Measurements from ENCODE around the gene HS1BP3. TPM values are rescaled to one million over a fixed set of nuclear protein-coding genes. Genes with fewer than 3 reads are reported as not detected.

Gene HS1BP3
- total and polyA plus RNA-seq, 7 experiments from 2014 or later, result 12.0 to 19.0 (median 17.3) TPM

DNA sequence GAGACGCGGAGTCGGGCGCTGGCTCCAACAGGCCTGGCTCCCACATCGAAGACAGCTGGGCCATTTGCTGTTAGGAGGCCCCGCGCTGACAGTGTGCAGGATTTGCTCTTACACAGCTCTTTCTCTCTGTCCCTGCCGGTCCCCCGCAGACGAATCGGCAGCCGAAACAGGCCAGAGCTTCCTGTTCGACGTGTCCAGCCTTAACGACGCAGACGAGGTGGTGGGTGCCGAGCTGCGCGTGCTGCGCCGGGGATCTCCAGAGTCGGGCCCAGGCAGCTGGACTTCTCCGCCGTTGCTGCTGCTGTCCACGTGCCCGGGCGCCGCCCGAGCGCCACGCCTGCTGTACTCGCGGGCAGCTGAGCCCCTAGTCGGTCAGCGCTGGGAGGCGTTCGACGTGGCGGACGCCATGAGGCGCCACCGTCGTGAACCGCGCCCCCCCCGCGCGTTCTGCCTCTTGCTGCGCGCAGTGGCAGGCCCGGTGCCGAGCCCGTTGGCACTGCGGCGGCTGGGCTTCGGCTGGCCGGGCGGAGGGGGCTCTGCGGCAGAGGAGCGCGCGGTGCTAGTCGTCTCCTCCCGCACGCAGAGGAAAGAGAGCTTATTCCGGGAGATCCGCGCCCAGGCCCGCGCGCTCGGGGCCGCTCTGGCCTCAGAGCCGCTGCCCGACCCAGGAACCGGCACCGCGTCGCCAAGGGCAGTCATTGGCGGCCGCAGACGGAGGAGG lies 19.6 kb upstream of the HS1BP3 start:
- ATAC-seq (no peak), DNase-seq (no peak)
- peaks cover 24 to 69% (median 38%) of the 10 kb centered on the region in 5 donors for H3K27me3 Mint-ChIP-seq
- ChIA-PET CTCF (no interaction called here), POLR2A (no interaction called here)
- peak overlapping the region in 2 of 10 donors; percentile 20 to 33 for H3K4me3 Mint-ChIP-seq
- no peaks in the 10 kb centered on the region for H3K36me3 Mint-ChIP-seq
- peaks cover 3 to 26% (median 11%) of the 10 kb centered on the region in 7 donors for H3K4me1 Mint-ChIP-seq
- no peak overlapping the region for H3K27ac Mint-ChIP-seq
- peaks cover 3 to 19% of the 10 kb centered on the region in 2 donors for H3K27me3 ChIP-seq (ENCODE audit: control insufficient read depth in 2 of 2, insufficient read depth in 2 of 2, low read length in 2 of 2)
- no peak overlapping the region for H3K27ac ChIP-seq (ENCODE audit: low read depth, low read length)
- peaks cover 0 to 6% of the 10 kb centered on the region in 2 donors for H3K4me1 ChIP-seq (ENCODE audit: control insufficient read depth in 2 of 2, insufficient read depth in 2 of 2, low read length in 2 of 2)
- intact Hi-C loops (cut with micrococcal nuclease), result no loop called here
- no peaks in the 10 kb centered on the region for H3K9me3 ChIP-seq (ENCODE audit: control insufficient read depth in 2 of 3, low read length in 3 of 3)
- peaks cover 0 to 3% (median 0%) of the 10 kb centered on the region in 11 donors for H3K9me3 Mint-ChIP-seq
- H3K4me3 ChIP-seq (ENCODE audit: low read length), result no peak overlapping the region
- no peaks in the 10 kb centered on the region for H3K36me3 ChIP-seq (ENCODE audit: control insufficient read depth in 2 of 3, insufficient read depth in 3 of 3, low read length in 3 of 3)

DNA sequence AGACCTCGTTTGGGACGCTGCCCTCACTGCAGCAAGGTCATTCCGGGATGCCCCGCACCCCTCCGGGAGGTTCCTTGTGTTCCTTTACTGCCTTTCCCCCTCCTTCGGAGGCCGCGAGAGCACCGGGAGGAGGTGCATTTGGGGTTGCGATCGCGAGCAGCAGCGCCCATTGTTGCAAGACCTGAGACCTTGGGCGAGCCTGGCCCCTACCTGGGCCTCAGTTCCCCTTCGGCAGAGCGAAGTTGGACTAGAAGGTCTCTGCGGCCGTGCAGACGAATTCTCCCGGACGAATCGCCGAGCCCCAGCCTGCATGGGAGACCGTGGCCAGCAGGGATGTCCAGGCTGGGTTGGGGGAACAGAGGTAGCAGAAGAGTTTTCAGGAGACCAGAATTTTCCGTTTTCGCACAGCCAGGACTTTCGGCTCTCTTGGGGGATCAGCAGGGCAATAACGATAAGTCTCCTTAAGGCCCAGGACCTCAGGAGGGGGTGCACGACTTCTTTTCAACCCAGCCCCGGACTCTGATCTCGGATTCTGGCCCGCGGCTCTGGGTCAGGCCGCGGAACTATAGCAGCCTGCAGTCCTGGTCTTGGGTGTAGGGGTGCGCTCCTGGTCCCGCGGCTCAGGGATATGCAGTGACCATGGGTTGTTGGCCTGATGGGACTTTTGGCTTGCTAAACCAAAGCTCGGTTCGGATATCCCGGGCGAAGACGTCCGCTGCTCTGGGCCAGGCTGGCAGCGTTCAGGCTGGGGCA lies 18.8 kb upstream of the HS1BP3 start:
- no peaks in the 10 kb centered on the region for H3K36me3 Mint-ChIP-seq
- DNase-seq (no peak), ATAC-seq (no peak)
- H3K27me3 Mint-ChIP-seq, result peaks cover 31 to 72% (median 45%) of the 10 kb centered on the region in 5 donors
- Histone ChIP-seq H3K27me3 (ENCODE audit: control insufficient read depth in 2 of 2, insufficient read depth in 2 of 2, low read length in 2 of 2) (peaks cover 3 to 19% of the 10 kb centered on the region in 2 donors), H3K4me3 (ENCODE audit: low read length) (no peak overlapping the region), H3K4me1 (ENCODE audit: control insufficient read depth in 2 of 2, insufficient read depth in 2 of 2, low read length in 2 of 2) (peaks cover 0 to 6% of the 10 kb centered on the region in 2 donors), H3K27ac (ENCODE audit: low read depth, low read length) (no peak overlapping the region), H3K36me3 (ENCODE audit: control insufficient read depth in 2 of 3, insufficient read depth in 3 of 3, low read length in 3 of 3) (no peaks in the 10 kb centered on the region), H3K9me3 (ENCODE audit: control insufficient read depth in 2 of 3, low read length in 3 of 3) (no peaks in the 10 kb centered on the region)
- ChIA-PET POLR2A (no interaction called here), CTCF (interaction anchor here (0.7 kb wide), 1 partner anchor 22 kb away, joined by 5 read pairs; no protein-coding TSS in a partner anchor)
- peaks cover 0 to 3% (median 0%) of the 10 kb centered on the region in 11 donors for H3K9me3 Mint-ChIP-seq
- intact Hi-C loops (cut with micrococcal nuclease), result loop anchor here in 1 of 2 donors (5.0 to 10.0 kb wide), 2 partner anchors 153 to 645 kb away; partner anchors contain the start of gene LDAH
- peak overlapping the region in 4 of 10 donors; percentile 24 to 32 (median 30) for H3K4me3 Mint-ChIP-seq
- H3K4me1 Mint-ChIP-seq, result peaks cover 6 to 33% (median 15%) of the 10 kb centered on the region in 7 donors
- H3K27ac Mint-ChIP-seq, result no peak overlapping the region

DNA sequence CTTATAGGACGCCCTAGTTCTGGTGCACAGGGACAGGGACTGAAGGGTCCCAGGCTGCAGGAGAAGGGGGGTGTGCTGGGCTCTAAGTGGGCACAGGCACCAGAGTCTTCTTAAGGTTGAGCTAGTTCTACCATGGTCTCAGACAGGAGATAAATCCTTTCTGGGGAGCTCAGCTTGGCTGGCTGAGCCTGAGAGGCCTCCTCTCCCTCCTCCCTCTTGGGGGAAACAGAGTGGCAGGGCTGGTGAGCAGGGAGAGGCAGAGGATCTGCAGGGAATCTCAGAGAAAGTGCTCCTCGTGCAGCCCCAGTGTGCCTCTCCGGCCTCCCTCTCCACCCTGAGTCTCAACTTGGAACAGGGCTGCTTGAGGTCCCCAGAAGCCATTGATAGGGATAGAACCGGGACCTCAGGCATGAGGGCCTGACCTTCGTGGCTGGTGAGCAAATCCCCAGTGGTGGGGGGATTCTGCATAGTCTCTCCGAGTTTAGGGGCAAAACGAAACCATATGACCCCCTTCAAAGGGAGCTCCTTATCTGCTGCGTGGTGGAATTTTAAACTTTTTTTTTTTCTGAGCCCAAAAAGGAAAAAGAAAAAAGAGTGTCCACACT lies 18.1 kb upstream of the HS1BP3 start:
- Histone ChIP-seq H3K4me1 (ENCODE audit: control insufficient read depth in 2 of 2, insufficient read depth in 2 of 2, low read length in 2 of 2) (peaks cover 0 to 6% of the 10 kb centered on the region in 2 donors), H3K27me3 (ENCODE audit: control insufficient read depth in 2 of 2, insufficient read depth in 2 of 2, low read length in 2 of 2) (peaks cover 3 to 19% of the 10 kb centered on the region in 2 donors), H3K9me3 (ENCODE audit: control insufficient read depth in 2 of 3, low read length in 3 of 3) (no peaks in the 10 kb centered on the region), H3K27ac (ENCODE audit: low read depth, low read length) (no peak overlapping the region), H3K4me3 (ENCODE audit: low read length) (no peak overlapping the region), H3K36me3 (ENCODE audit: control insufficient read depth in 2 of 3, insufficient read depth in 3 of 3, low read length in 3 of 3) (no peaks in the 10 kb centered on the region)
- POLR2A ChIA-PET, result no interaction called here
- CTCF ChIA-PET, result interaction anchor here (0.7 kb wide), 1 partner anchor 21 kb away, joined by 5 read pairs; no protein-coding TSS in a partner anchor
- Mint-ChIP-seq H3K4me3 (peak overlapping the region in 5 of 10 donors; percentile 12 to 42 (median 30)), H3K27me3 (peaks cover 39 to 76% (median 53%) of the 10 kb centered on the region in 5 donors), H3K27ac (no peak overlapping the region), H3K36me3 (no peaks in the 10 kb centered on the region), H3K9me3 (peaks cover 0 to 3% (median 0%) of the 10 kb centered on the region in 11 donors), H3K4me1 (peaks cover 6 to 34% (median 15%) of the 10 kb centered on the region in 7 donors)
- ATAC-seq (no peak), DNase-seq (no peak)
- intact Hi-C loops (cut with micrococcal nuclease), result loop anchor here in 1 of 2 donors (5.0 to 10.0 kb wide), 2 partner anchors 153 to 646 kb away; partner anchors contain the start of gene LDAH

DNA sequence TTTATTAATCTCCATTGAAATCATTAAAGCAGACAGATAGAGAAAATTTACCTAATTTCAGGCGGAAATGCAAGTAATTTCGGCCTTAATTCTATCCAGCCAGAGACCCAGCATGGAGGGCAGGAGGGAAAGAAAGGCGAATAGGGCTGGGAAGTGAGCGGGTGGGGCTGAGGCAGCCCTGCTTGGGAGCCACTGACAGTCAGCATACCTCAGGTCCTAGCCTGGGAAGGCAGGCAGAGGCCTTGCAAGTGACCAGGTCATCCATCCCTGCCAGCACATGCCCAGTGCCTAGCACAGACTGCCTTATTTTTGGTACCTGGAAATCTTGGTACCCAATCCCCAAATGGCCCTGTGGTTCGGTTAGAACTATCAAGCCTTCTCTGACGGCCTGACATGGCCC lies 17.6 kb upstream of the HS1BP3 start:
- peaks cover 44 to 76% (median 58%) of the 10 kb centered on the region in 5 donors for H3K27me3 Mint-ChIP-seq
- Histone ChIP-seq H3K4me1 (ENCODE audit: control insufficient read depth in 2 of 2, insufficient read depth in 2 of 2, low read length in 2 of 2) (peaks cover 0 to 6% of the 10 kb centered on the region in 2 donors), H3K27ac (ENCODE audit: low read depth, low read length) (no peak overlapping the region), H3K27me3 (ENCODE audit: control insufficient read depth in 2 of 2, insufficient read depth in 2 of 2, low read length in 2 of 2) (peaks cover 3 to 19% of the 10 kb centered on the region in 2 donors), H3K36me3 (ENCODE audit: control insufficient read depth in 2 of 3, insufficient read depth in 3 of 3, low read length in 3 of 3) (no peaks in the 10 kb centered on the region), H3K9me3 (ENCODE audit: control insufficient read depth in 2 of 3, low read length in 3 of 3) (no peaks in the 10 kb centered on the region), H3K4me3 (ENCODE audit: low read length) (no peak overlapping the region)
- DNase-seq, result no peak
- peaks cover 6 to 34% (median 15%) of the 10 kb centered on the region in 7 donors for H3K4me1 Mint-ChIP-seq
- peak overlapping the region in 8 of 10 donors; percentile 36 to 73 (median 62) for H3K4me3 Mint-ChIP-seq
- intact Hi-C loops (cut with micrococcal nuclease), result loop anchor here in 1 of 2 donors (5.0 to 10.0 kb wide), 2 partner anchors 154 to 646 kb away; partner anchors contain the start of gene LDAH
- peaks cover 0 to 3% (median 0%) of the 10 kb centered on the region in 11 donors for H3K9me3 Mint-ChIP-seq
- no peaks in the 10 kb centered on the region for H3K36me3 Mint-ChIP-seq
- ChIA-PET CTCF (no interaction called here), POLR2A (no interaction called here)
- no peak for ATAC-seq
- H3K27ac Mint-ChIP-seq, result peak overlapping the region in 1 of 9 donors; percentile 43

DNA sequence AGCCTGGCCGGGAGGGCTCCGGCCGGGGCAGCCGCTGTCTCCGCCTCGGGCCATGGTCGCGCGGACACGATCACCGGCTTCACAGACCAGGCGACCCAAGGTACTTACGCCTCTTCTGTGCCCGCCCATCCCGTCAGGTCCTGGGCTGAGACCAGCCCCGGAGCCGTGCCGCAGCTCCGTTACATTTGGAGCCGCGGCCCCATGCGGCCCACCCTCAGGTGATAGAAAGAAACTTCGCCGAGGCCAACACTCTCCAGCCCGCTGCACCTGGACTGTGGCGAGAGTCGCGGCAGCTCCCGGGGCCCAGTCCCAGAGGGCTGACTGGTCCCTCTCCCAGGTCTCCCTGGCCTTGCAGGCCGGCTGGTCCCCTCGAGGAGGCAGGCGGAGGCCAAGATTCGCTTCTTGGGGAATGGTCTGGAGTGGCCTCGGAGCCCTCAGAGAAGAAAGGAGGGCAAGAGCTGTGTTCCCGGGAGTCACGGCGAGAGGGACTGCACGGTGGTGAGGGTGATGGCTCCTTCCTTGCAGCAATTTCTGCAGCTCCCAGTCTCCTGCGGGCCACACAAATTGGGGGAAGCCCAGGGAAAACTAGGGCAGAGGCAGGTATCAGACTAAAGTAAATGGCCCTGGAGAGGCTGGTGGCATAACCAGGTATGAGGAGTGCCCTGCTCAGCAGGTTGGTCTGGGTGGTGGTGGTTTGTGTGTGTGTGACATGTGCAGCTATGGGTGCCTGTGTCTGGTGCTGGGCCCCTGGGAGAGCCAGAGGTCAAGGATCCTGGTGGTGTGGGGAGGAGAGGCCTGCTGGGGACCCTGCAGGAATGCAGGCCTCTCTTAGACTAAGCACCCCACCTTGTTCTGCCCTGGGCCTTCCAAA lies 16.9 kb upstream of the HS1BP3 start:
- POLR2A ChIA-PET, result no interaction called here
- H3K4me1 ChIP-seq (ENCODE audit: control insufficient read depth in 2 of 2, insufficient read depth in 2 of 2, low read length in 2 of 2), result peaks cover 0 to 6% of the 10 kb centered on the region in 2 donors
- Mint-ChIP-seq H3K27ac (peak overlapping the region in 1 of 9 donors; percentile 43), H3K36me3 (no peaks in the 10 kb centered on the region), H3K27me3 (peaks cover 46 to 70% (median 61%) of the 10 kb centered on the region in 5 donors), H3K9me3 (peaks cover 0 to 3% (median 0%) of the 10 kb centered on the region in 11 donors), H3K4me3 (peak overlapping the region; percentile 36 to 73 (median 58)), H3K4me1 (peaks cover 6 to 34% (median 15%) of the 10 kb centered on the region in 7 donors)
- ATAC-seq (no peak), DNase-seq (no peak)
- H3K27me3 ChIP-seq (ENCODE audit: control insufficient read depth in 2 of 2, insufficient read depth in 2 of 2, low read length in 2 of 2), result peaks cover 3 to 19% of the 10 kb centered on the region in 2 donors
- H3K9me3 ChIP-seq (ENCODE audit: control insufficient read depth in 2 of 3, low read length in 3 of 3), result no peaks in the 10 kb centered on the region
- intact Hi-C loops (cut with micrococcal nuclease), result loop anchor here (2.0 to 10.0 kb wide), 3 partner anchors 17 to 647 kb away; partner anchors contain the start of genes HS1BP3 (in 1 of the 2) and LDAH (in 1 of the 2)
- no peak overlapping the region for H3K27ac ChIP-seq (ENCODE audit: low read depth, low read length)
- no peaks in the 10 kb centered on the region for H3K36me3 ChIP-seq (ENCODE audit: control insufficient read depth in 2 of 3, insufficient read depth in 3 of 3, low read length in 3 of 3)
- CTCF ChIA-PET, result interaction anchor here (0.8 kb wide), 2 partner anchors 10 to 12 kb away, joined by 3 to 4 read pairs; no protein-coding TSS in a partner anchor
- H3K4me3 ChIP-seq (ENCODE audit: low read length), result no peak overlapping the region
